Hepatocyte (in vitro differentiated cells): ENCODE data around the gene CCDC167. TPM values are rescaled to one million over a fixed set of nuclear protein-coding genes. Genes with fewer than 3 reads are reported as not detected.

Experiments used
- polyA plus RNA-seq: library from polyadenylated mRNA; unstranded; fragments of >200 nt; fragmentation: Nextera tagmentation; extraction: Ambion mirVana; gene quantifications from 2 replicates; pipeline ENCODE4 v1.2.1, GENCODE V29; 2016
- total RNA-seq: library from RNA; depleted of rRNA; stranded (reverse); fragments of >200 nt; gene quantifications from 2 replicates; pipeline ENCODE4 v1.2.3, GENCODE V29; 2014

The CCDC167 gene
- total and polyA plus RNA-seq, 2 experiments from 2014 or later, result 32.5 to 66.1 TPM

Other genes starting within 250 kb of the CCDC167 start
- gene TBC1D22B, start 242.1 kb downstream of the CCDC167 start, total RNA-seq, result 8.2 and 9.0 TPM in 2 replicates
- gene TBC1D22B, start 242.1 kb downstream of the CCDC167 start, polyA plus RNA-seq, result 5.2 and 8.9 TPM in 2 replicates
- gene TMEM217, start 241.7 kb downstream of the CCDC167 start, total RNA-seq, result 0.87 and 2.7 TPM in 2 replicates
- gene TMEM217, start 241.7 kb downstream of the CCDC167 start, polyA plus RNA-seq, result 2.1 and 4.8 TPM in 2 replicates
- gene RNF8, start 145.9 kb downstream of the CCDC167 start, total RNA-seq, result 25.1 and 30.6 TPM in 2 replicates
- 24.4 and 30.8 TPM in 2 replicates for gene RNF8, start 145.9 kb downstream of the CCDC167 start, polyA plus RNA-seq
- 22.6 and 34.4 TPM in 2 replicates for gene CMTR1, start 66.7 kb downstream of the CCDC167 start, total RNA-seq
- 22.5 and 22.6 TPM in 2 replicates for gene CMTR1, start 66.7 kb downstream of the CCDC167 start, polyA plus RNA-seq
- 2.8 and 5.8 TPM in 2 replicates for gene MDGA1, start 198.0 kb upstream of the CCDC167 start, total RNA-seq
- gene MDGA1, start 198.0 kb upstream of the CCDC167 start, polyA plus RNA-seq, result 1.4 and 3.8 TPM in 2 replicates